Fibroblast of lung (primary cell): Measurements from ENCODE around the gene ZRSR2.

Source experiments
- CTCF ChIP-seq, 2 donors: IDR thresholded peaks in 1 of 2; conservative IDR thresholded peaks in 1 of 2; 1 replicate in 1 of 2; 2 replicates in 1 of 2; pipeline ENCODE4 v1.5.1; 2011 to 2012; ENCODE audit warnings: low read length in 2 of 2, control low read depth in 1 of 2, inconsistent platforms in 1 of 2, low read depth in 1 of 2, mild to moderate bottlenecking in 1 of 2
- EZH2 ChIP-seq: IDR thresholded peaks from 2 replicates; pipeline ENCODE4 v1.5.1; 2012; ENCODE audit warnings: low read length, control low read depth, mild to moderate bottlenecking; ENCODE audit errors: missing control alignments

GRCh38 chrX:15825936-15826335 is 35.7 kb downstream of the ZRSR2 start:
- no peak for TF ChIP-seq CTCF (conservative IDR thresholded peaks at IDR 0.05 in 1 of 2, IDR thresholded peaks at IDR 0.05 in 1 of 2; ENCODE audit: low read depth in 1 of 2, low read length in 2 of 2)
- no peak for TF ChIP-seq EZH2
